ENCODE results near the gene MAGEA8.
"Not testable (repeated sequence)": the region's sequence is repeated elsewhere in the genome, so short reads cannot be mapped to it uniquely, and the experiment has no call there.

The MAGEA8 gene

GRCh38 chrX:149916745-149917392 is 35.9 kb downstream of the MAGEA8 start:
- DNase-seq (ENCODE audit: extremely low read depth, low read depth) = no peak
- TF ChIP-seq, protein P1, sequence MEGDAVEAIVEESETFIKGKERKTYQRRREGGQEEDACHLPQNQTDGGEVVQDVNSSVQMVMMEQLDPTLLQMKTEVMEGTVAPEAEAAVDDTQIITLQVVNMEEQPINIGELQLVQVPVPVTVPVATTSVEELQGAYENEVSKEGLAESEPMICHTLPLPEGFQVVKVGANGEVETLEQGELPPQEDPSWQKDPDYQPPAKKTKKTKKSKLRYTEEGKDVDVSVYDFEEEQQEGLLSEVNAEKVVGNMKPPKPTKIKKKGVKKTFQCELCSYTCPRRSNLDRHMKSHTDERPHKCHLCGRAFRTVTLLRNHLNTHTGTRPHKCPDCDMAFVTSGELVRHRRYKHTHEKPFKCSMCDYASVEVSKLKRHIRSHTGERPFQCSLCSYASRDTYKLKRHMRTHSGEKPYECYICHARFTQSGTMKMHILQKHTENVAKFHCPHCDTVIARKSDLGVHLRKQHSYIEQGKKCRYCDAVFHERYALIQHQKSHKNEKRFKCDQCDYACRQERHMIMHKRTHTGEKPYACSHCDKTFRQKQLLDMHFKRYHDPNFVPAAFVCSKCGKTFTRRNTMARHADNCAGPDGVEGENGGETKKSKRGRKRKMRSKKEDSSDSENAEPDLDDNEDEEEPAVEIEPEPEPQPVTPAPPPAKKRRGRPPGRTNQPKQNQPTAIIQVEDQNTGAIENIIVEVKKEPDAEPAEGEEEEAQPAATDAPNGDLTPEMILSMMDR (IDR thresholded peaks at IDR 0.05; ENCODE audit: low read depth, low read length, missing control alignments) = no peak
- no peak overlapping the region for H3K4me3 ChIP-seq (replicated peaks; ENCODE audit: low read depth, low read length)

DNA sequence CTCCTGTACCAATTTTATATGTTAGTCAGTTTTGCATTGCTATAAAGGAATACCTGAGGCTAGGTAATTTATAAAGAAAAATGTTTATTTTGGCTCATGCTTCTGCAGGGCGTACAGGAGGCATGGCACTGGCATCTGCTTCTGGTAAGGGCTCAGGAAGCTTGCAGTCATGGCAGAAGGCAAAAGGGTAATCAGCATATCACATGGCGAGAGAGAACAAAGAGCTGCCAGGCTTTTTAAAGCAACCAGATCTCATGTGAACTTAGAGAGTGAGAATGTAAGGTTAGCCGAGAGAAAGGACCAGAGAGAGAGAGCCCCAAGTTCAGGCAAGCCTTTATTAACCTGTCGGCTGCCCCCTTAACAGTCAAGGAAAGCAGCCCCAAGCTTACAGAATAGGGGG is 42.9 kb downstream of the MAGEA8 start:
- not testable (repeated sequence) for DNase-seq (ENCODE audit: extremely low read depth, low read depth)

DNA sequence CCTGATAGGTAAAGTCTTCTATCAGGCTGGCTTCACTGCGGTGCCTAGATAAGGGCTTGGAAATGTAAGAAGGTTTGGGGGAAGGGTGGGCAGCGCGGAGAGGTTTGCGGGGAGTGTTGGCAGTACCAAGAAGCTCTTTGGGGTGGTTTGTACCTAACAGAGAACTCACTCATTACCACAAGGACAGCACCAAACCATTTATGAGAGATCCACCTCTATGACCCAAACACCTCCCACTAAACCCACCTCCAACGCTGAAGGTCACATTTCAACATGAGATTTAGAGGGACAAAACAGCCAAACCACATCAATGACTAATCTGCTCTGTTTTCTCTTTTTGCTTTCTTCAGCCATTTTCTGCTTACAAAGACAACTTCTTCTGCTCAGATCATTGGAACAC is 43.5 kb downstream of the MAGEA8 start:
- H3K4me3 ChIP-seq (replicated peaks; ENCODE audit: low read depth, low read length); DNase-seq (ENCODE audit: extremely low read depth, low read depth): not testable (repeated sequence)

More for the DNA sequence above, 42.9 kb downstream of the MAGEA8 start:
- H3K4me3 ChIP-seq (replicated peaks; ENCODE audit: low read depth, low read length) = not testable (repeated sequence)

- not testable (repeated sequence) for DNase-seq (ENCODE audit: extremely low read depth, low read depth); H3K4me3 ChIP-seq (replicated peaks; ENCODE audit: low read depth, low read length)
These were observed 46.4 kb downstream of the MAGEA8 start for GRCh38 chrX:149927245-149927963.

DNA sequence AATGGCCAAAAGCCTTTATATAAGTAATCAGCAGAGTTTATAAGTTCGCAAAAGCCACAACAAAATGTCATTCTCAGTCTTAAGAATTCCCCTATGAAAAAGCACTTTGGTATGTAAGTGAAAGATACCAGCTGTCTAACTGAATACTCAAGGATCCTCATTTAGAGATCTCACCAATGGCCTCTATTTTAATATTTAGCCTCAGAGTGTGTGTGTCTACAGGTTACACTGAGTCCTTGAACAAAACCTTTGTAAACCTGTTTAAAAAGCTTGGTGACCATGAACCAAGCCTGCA is 46.9 kb downstream of the MAGEA8 start:
- not testable (repeated sequence) for H3K4me3 ChIP-seq (replicated peaks; ENCODE audit: low read depth, low read length); DNase-seq (ENCODE audit: extremely low read depth, low read depth)

- not testable (repeated sequence) for H3K4me3 ChIP-seq (replicated peaks; ENCODE audit: low read depth, low read length); DNase-seq (ENCODE audit: extremely low read depth, low read depth)
These were observed 47.7 kb downstream of the MAGEA8 start for GRCh38 chrX:149928635-149929034.

DNA sequence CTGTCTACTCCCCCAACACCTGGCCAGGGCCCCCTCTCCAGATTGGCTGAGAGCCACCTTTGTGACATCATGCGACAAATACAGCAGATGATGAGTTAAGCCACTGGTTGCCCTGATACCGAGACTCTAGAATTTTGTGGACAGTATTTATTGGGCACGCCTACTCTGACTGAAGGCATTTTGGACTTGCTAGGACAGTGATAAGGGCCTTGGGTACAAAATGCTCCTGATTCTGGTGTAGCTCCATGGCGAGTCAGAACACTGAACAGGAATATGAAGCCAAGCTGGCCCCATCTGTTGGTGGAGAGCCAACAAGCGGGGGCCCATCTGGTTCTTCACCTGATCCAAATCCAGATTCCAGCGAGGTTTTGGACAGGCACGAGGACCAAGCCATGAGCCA is 48.4 kb downstream of the MAGEA8 start, which contains the start of gene HSFX4:
Gene HSFX4, plus strand, starts transcription at position 174 of the 400 bp plus-strand sequence. Its CDS starts 72 bp downstream, at position 246.
- DNase-seq (ENCODE audit: extremely low read depth, low read depth); H3K4me3 ChIP-seq (replicated peaks; ENCODE audit: low read depth, low read length): not testable (repeated sequence)

GRCh38 chrX:149931355-149931754 is 50.4 kb downstream of the MAGEA8 start:
- H3K4me3 ChIP-seq (replicated peaks; ENCODE audit: low read depth, low read length); DNase-seq (ENCODE audit: extremely low read depth, low read depth): not testable (repeated sequence)

GRCh38 chrX:149932150-149932549 is 51.2 kb downstream of the MAGEA8 start:
- not testable (repeated sequence) for H3K4me3 ChIP-seq (replicated peaks; ENCODE audit: low read depth, low read length); DNase-seq (ENCODE audit: extremely low read depth, low read depth)

GRCh38 chrX:149932970-149933369 is 52.0 kb downstream of the MAGEA8 start:
- not testable (repeated sequence) for DNase-seq (ENCODE audit: extremely low read depth, low read depth); H3K4me3 ChIP-seq (replicated peaks; ENCODE audit: low read depth, low read length)

GRCh38 chrX:149933547-149933946 is 52.6 kb downstream of the MAGEA8 start:
- not testable (repeated sequence) for DNase-seq (ENCODE audit: extremely low read depth, low read depth); H3K4me3 ChIP-seq (replicated peaks; ENCODE audit: low read depth, low read length)

Measured in HFF-Myc (cell line).